ENCODE measurements around the gene OSBPL2. TPM values are rescaled to one million over a fixed set of nuclear protein-coding genes. Genes with fewer than 3 reads are reported as not detected.
A peak's percentile ranks its signal among the peaks of the same experiment; 100 is the strongest.

Gene OSBPL2
- total and polyA plus RNA-seq, 10 donors = 9.2 to 81.7 (median 48.4) TPM

DNA sequence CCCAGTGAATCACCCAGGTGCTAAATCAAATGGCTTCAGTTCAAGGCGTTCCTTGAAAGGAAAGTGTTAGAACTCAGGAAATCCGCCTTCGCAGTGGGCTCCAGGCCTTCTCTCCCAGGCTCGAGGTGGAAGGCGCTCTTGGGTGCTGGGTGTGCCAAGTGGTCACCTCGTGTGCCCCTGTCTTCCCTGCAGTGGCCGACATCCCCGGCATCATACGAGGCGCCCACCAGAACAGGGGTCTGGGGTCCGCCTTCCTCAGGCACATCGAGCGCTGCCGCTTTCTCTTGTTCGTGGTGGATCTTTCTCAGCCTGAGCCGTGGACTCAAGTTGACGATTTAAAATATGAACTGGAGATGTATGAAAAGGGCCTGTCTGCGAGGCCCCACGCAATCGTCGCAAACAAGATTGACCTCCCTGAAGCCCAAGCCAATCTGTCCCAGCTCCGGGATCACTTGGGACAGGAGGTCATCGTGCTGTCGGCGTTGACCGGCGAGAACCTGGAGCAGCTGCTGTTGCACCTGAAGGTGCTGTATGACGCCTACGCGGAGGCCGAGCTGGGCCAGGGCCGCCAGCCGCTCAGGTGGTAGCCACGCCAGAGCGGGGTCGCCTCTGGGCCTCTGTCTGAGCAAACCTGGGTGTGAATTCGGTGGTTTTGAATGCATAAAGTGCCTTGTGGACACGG is 37.7 kb upstream of the OSBPL2 start:
- H3K27me3 ChIP-seq (replicated peaks in 1 of 7) = no peaks in the 10 kb centered on the region
- H3K4me1 ChIP-seq = peaks cover 3 to 36% (median 27%) of the 10 kb centered on the region in 6 donors
- intact Hi-C loops (cut with DNase I; ENCODE audit: low total_unique reads) = no loop called here
- no peaks in the 10 kb centered on the region for H3K9me3 ChIP-seq
- H3K4me3 ChIP-seq = no peak overlapping the region
- DNase-seq = peak; percentile 56
- no peak for TF ChIP-seq POLR2AphosphoS5 (IDR thresholded peaks at IDR 0.05)
- TF ChIP-seq POLR2A (IDR thresholded peaks at IDR 0.05) = no peak
- TF ChIP-seq, protein P1, sequence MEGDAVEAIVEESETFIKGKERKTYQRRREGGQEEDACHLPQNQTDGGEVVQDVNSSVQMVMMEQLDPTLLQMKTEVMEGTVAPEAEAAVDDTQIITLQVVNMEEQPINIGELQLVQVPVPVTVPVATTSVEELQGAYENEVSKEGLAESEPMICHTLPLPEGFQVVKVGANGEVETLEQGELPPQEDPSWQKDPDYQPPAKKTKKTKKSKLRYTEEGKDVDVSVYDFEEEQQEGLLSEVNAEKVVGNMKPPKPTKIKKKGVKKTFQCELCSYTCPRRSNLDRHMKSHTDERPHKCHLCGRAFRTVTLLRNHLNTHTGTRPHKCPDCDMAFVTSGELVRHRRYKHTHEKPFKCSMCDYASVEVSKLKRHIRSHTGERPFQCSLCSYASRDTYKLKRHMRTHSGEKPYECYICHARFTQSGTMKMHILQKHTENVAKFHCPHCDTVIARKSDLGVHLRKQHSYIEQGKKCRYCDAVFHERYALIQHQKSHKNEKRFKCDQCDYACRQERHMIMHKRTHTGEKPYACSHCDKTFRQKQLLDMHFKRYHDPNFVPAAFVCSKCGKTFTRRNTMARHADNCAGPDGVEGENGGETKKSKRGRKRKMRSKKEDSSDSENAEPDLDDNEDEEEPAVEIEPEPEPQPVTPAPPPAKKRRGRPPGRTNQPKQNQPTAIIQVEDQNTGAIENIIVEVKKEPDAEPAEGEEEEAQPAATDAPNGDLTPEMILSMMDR (IDR thresholded peaks at IDR 0.05 in 8 of 11, conservative IDR thresholded peaks at IDR 0.05 in 3 of 11) = no peak
- WGBS, 5 donors = 95 to 97% (median 95%) methylated on average over 25 to 38 of the region's 38 CpGs
- H3K36me3 ChIP-seq = peaks cover 0 to 90% (median 71%) of the 10 kb centered on the region in 6 donors
- peak overlapping the region in 1 of 8 donors; percentile 56 for H3K27ac ChIP-seq

DNA sequence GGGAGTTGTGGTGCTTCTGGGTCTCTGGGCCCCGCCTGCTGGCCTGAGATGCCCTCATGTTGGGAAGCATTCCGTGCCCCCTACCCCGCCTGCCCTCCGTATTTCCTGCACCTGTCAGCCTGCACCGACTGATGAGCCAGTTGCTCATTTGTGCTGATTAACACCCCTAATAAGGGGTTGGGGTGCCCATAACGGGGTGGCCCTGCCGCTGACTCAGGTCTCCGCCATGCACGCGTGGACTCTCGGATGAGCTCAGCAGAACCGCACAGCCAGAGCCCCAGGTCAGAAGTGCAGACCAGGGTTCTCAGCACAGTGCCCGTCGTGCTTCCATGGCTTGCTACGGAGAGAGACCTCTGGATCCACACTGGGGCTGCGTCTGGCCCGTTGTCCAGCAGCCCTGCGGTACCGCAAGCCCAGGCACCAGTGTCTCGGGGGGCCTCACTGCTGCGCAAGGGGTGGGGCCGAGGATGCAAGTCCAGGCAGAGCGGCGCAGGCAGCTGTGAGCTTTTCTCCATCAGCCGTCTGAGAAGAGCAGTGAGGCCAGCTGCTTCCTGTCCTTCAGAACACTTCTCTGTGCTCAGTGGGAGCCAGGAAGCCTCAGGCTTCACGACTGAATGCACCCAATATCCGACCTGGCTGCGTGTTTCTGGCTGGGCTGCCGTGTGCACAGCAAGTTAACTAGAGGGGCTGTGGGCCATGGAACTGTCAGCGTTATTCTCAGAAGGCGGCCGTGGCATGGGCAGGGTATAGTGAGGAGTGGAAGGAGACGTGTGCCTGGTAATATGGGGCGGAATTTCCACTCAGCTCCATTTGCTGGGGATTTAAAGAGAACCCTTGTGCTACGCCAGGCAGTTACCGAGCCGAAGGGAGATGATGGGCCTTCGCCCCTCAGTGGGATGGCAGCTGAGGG is 36.9 kb upstream of the OSBPL2 start:
- WGBS, 5 donors = 65 to 88% (median 71%) methylated on average over 25 to 38 of the region's 38 CpGs
- Histone ChIP-seq H3K9me3 (no peaks in the 10 kb centered on the region), H3K27me3 (replicated peaks in 1 of 7) (no peaks in the 10 kb centered on the region), H3K4me3 (peak overlapping the region in 1 of 8 donors; percentile 36), H3K36me3 (peaks cover 0 to 90% (median 63%) of the 10 kb centered on the region in 6 donors), H3K4me1 (peaks cover 3 to 36% (median 27%) of the 10 kb centered on the region in 6 donors), H3K27ac (peak overlapping the region in 3 of 8 donors; percentile 11 to 56 (median 17))
- TF ChIP-seq POLR2AphosphoS5 (IDR thresholded peaks at IDR 0.05) (peak; percentile 71 to 80 (median 73)), POLR2A (IDR thresholded peaks at IDR 0.05) (no peak)
- intact Hi-C loops (cut with DNase I; ENCODE audit: low total_unique reads) = no loop called here
- DNase-seq = peak; percentile 85

DNA sequence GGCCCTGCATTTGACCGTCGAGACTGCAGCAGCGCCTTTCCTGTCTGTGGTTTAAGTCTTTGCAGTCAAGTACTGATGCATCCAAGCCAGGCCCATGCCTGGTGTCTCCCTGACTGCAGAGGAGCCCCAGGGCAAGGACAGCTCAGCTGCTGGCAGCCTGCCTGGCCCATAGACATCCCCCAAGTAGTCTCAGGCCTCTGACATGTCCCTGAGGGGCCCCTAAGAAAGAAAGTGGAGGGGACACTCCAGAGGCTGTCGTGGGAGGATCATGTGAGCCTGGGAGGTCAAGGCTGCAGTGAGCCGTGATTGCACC is 36.3 kb upstream of the OSBPL2 start:
- DNase-seq = peak; percentile 65
- intact Hi-C loops (cut with DNase I; ENCODE audit: low total_unique reads) = no loop called here
- H3K36me3 ChIP-seq = peaks cover 0 to 86% (median 58%) of the 10 kb centered on the region in 6 donors

DNA sequence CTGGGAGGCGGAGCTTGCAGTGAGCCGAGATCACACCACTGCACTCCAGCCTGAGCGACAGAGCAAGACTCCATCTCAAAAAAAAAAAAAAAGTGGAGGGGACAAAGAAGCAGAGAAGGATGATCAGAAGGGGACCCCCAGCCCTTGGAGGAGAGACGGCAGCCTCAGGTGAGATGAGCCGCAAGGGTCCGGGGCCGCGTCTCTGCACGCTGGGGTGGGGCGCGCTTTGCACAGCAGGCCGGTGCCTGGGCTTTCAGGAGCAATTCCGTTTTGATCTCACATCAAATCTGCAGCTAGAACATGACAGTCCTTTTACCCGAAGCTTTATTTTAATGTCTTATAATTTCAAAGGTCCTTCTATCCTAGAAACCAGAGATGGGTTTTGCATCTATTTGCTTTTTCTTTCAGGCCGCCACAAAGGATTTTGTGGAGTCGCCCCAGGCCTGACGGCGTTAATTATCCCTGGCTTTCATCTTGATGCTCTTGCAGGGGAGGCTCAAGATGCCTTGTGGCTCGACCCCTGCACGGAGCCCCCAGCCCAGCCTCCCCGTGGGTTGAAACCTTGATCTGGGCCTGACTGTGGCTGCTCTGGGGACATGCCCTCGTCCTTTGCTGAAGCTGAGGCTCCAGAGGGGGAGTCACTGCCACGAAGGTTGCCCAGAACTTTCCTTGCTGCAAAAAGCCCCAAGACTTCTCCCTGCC is 35.5 kb upstream of the OSBPL2 start:
- TF ChIP-seq POLR2A (IDR thresholded peaks at IDR 0.05) (no peak), POLR2AphosphoS5 (IDR thresholded peaks at IDR 0.05) (peak in 1 of 3 donors; percentile 2)
- peak; percentile 52 for DNase-seq
- intact Hi-C loops (cut with DNase I; ENCODE audit: low total_unique reads) = no loop called here
- H3K36me3 ChIP-seq = peaks cover 0 to 86% (median 52%) of the 10 kb centered on the region in 6 donors
- no peaks in the 10 kb centered on the region for H3K27me3 ChIP-seq (replicated peaks in 1 of 7)
- H3K9me3 ChIP-seq = no peaks in the 10 kb centered on the region
- H3K4me3 ChIP-seq = no peak overlapping the region
- H3K4me1 ChIP-seq = peaks cover 3 to 36% (median 27%) of the 10 kb centered on the region in 6 donors
- H3K27ac ChIP-seq = no peak overlapping the region
- WGBS, 5 donors = 87 to 90% (median 90%) methylated on average over 23 of the region's 23 CpGs

More for the DNA sequence above, 36.3 kb upstream of the OSBPL2 start:
- Histone ChIP-seq H3K9me3 (no peaks in the 10 kb centered on the region), H3K4me3 (peak overlapping the region in 1 of 8 donors; percentile 36), H3K27ac (peak overlapping the region in 3 of 8 donors; percentile 11 to 56 (median 17)), H3K4me1 (peaks cover 3 to 36% (median 27%) of the 10 kb centered on the region in 6 donors), H3K27me3 (replicated peaks in 1 of 7) (no peaks in the 10 kb centered on the region)
- 51 to 75% (median 61%) methylated on average over 2 to 5 of the region's 5 CpGs for WGBS, 5 donors
- no peak for TF ChIP-seq POLR2A (IDR thresholded peaks at IDR 0.05)
- no peak for TF ChIP-seq POLR2AphosphoS5 (IDR thresholded peaks at IDR 0.05)
- TF ChIP-seq, protein P1 (IDR thresholded peaks at IDR 0.05 in 8 of 11, conservative IDR thresholded peaks at IDR 0.05 in 3 of 11) = no peak

Data from spleen (tissue), 11 donors.